HG03135 (cell line): ENCODE results near the gene RNF213.

Experiments used
- ATAC-seq: cut with Tn5 transposase; IDR thresholded peaks from one replicate; pipeline ENCODE4 v1.9.1; 2021; ENCODE audit warnings: mild to moderate bottlenecking, moderate library complexity; ENCODE audit not compliant: unreplicated experiment

Gene RNF213

DNA sequence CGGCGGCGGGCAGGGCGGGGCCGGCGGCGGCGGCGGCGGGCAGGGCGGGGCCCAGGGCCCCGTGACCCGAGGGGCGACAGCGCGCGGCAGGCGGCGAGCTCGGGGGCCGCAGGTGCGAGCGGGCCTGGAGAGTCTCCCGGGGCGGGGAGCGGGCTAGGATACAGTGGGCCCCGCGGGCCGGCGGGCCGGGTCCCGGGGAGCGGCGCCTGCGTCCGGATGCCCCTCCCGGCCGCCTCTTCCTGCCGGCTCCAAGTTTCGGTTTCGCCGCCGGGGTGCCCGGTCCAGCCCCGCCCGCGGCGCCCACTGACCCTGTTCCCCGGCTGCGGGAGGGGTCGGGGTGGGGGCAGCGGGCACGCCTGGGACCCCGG lies at the start of gene RNF213:
RNF213 (plus strand) TSS at position 62 of the 368 bp plus-strand sequence. CDS start 2,830 bp downstream, outside the sequence.
- no peak for ATAC-seq

DNA sequence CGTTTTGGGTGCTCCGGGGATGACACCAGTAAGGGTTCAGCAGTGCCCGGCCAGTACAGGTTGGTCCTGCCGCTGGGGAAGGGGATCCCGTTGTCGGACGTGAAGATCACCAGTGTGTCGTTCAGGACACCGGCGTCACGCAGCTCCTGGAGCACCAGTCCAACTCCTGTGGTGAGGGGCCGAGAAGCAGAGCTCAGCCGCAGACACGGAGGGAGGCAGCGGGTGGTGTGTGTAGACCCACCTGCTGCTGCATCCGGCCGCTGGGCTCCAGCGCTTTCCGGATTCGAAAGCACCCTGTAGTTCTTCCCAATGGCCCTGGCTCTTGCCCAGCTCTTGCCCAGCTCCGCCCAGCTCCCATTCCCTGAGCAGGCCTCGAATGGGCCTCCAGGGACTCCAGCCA lies 48.5 kb upstream of the RNF213 start:
- no peak for ATAC-seq

DNA sequence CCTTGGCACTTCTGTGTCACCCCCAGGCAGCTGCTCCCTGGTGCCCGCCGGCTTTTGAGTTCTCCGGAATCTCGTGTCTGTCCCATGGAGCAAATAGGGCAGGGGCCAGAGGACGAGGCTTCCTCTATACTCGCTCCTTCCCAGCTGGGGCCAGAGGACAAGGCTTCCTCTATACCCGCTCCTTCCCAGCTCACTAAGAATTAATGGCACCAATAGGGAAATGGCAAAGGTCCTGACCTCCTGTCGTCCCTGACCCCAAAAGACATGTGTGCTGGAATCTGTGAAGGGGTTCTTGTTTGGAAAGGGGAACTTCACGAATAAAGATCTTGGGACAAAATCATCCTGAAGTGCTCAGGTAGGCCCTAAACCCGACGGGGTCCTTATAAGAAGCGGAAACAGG lies 48.1 kb upstream of the RNF213 start:
- no peak for ATAC-seq

DNA sequence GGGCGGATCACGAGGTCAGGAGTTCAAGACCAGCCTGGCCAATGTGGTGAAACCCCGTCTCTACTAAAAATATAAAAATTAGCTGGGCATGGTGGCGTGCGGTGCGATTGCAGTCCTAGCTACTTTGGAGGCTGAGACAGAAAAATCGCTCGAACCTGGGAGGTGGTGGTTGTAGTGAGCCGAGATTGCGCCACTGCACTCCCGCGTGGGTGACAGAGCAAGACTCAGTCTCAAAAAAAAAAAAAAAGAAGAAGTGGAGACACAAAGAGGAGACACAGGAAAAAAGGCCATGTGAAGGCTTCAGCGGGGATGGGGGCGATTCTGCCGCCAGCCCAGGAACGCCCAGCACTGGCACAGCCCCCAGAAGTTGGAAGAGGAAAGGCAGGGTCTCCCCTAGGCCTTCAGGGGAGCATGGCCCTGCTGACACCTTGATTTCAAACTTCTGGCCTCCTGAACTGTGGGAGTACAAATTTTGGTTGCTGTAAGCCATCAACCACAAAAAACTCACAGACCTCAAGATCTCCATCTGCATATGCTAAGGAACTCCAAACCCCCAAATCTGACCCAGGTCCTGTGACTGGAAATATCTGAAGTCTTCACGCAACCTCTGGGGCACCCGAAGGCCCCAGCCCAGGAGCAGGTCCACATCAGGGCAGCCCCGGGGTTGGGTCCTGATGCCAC lies 47.5 kb upstream of the RNF213 start:
- ATAC-seq = no peak

DNA sequence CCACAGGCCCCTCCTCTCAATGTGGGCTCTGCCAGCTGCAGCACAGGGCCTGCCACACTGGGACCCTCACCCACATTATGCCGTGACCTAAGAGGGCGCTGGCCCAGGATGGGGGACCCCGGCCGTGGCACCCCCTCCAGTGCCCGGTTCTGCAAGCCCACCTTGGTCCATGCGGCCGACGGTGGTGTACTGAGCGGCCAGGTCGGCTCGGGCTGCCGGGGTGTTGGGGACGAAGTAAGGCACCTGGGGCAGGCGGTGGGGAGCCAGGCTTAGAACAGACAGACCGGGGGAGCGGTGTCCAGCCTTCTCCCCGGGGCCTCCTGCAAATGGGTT lies 47.0 kb upstream of the RNF213 start:
- no peak for ATAC-seq

DNA sequence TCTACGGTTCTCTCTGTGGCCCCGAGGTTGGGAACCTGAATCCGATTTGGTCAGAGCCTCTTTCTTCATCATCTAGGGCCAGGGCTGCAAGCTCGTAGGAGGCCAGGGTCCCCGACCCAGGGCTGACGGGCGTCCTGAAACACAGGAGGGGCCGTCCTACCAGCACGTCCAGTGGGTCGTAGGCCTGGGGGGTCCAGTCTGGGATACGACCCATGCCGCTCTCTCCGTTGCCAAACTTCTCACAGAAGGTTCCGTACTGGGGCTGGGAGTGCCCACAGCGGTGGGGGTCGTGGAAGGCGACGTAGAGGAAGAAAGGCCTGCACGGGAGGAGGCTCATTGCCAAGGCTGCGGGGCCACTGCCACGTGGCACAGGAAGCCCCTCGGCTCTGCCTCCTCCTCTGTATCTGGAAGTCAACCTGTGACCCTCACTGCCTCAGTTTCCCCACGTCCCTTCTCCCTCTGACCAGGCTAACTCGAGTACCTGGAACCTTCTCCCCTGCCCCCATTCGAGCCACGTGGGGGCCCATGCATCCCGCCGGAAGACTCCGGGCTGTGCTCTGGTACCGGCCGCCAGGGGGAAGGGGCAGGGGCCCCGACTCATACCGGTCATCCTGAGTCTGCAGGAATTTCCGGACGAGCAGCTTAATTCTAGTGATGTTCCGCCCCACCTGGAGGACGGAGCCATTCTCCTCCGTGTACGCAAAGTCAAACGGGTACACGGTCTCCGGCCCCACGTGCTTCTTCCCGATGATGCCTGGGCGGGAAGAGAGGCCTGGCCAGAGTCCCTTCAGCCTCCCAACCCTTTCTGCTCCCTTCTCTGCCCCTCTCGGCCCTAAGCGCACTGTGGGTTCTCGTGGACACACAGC lies 46.4 kb upstream of the RNF213 start:
- no peak for ATAC-seq

DNA sequence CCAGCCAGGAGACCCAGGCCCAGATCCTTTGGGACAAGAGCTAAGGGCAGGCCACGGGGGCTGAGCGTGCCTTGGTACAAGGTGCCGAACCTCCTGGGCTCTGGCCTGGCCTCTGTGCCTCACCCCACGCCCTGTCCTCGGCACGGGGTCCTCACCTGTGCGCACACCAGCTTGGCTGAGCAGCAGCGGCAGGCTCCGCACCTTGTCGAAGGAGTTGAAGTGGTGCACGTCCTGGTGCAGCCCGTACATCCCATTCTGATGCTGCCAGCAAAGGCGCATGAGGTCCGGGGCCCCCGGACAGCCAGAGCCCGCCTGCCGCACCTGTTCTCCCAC lies 45.8 kb upstream of the RNF213 start:
- ATAC-seq = no peak

DNA sequence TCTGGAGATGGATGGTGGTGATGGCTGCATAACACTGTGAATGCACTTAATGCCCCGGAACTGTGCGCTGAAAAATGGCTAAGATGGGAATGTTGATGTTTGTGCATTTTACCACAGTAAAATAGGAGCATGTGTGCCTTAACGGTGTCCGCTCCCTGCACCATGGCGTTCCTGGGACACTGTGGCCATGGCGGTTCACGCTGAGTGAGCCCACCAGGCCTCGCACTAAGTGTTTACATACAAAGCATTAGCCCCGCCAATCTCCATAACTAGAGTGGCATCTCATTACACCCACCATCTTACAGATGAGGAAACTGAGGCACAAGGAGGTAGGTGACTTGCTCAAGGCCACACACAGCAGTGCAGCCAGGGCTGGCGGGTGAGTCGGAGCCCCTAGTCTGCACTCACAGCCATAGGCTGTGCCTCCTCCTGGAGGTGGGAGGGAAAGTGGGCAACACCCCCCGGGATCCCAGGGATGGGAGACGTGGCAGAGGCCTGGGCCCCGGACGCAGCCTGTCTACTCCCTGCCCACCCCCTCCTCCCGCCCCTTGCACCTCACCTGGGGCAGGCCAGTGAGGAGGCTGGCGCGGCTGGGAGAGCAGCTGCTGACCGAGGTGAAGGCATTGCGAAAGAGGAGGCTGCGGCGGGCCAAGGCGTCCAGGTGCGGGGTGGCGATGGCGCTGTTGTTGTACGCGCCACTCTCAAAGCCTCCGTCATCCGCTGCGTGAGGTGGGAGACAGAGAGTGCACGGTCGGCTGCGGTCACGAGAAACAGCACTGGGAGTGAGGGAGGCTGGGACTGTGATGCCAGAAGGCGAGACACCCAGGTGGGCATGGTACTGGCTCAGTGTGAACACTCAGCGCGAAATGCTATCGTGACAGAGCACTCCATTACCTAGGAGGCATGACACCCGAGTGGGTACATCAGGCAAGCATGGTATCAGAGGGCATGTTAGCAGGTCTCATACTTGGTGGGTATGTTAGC lies 43.9 kb upstream of the RNF213 start:
- no peak for ATAC-seq

DNA sequence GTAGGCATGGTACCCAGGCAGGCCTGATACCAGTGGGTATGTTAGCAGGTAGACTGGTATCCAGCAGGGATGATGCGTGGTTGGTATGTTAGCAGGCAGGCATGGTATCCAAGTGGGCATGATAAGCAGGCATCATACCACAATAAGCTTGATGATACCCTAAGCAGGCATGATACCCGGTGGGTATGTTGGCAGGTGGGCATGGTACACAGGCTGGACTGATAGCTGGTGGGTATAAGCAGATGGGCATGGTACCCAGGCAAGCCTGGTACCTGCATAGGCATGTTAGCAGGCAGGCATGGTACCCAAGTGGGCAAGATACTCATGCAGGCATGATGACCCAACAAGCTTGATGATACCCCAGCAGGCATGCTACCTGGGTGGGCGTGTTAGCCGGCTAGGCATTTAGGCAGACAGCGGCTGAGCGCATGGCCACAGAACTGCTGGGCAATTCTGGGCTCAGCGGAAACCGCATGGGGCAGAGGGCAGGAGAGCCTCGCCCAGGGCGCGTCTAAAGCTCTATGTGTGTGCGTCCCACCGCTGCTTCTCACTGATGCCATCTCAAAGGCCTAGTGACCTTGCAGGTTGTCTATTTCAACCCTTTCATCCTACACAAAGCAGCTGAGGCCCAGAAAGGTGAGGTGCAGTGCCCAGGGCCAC lies 42.8 kb upstream of the RNF213 start:
- no peak for ATAC-seq

DNA sequence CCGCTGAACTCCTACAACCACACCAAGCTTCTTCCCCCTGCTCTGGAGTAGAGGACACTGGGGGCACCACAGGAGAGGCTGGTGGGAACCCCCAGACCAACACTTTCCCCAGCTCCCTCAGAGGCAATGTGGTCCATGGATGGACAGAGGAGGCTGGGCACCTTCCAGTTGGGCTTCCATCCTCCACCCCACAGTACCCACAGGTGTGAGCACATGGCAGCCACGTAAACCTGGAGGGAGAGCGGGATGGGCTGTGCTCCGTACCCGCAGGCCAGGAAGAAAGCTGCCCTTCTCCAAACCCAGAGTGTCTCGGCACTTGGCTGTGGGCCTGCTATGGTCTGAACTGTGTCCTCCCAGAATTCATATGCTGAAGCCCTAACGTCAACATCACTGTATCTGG lies 42.3 kb upstream of the RNF213 start:
- ATAC-seq = no peak

DNA sequence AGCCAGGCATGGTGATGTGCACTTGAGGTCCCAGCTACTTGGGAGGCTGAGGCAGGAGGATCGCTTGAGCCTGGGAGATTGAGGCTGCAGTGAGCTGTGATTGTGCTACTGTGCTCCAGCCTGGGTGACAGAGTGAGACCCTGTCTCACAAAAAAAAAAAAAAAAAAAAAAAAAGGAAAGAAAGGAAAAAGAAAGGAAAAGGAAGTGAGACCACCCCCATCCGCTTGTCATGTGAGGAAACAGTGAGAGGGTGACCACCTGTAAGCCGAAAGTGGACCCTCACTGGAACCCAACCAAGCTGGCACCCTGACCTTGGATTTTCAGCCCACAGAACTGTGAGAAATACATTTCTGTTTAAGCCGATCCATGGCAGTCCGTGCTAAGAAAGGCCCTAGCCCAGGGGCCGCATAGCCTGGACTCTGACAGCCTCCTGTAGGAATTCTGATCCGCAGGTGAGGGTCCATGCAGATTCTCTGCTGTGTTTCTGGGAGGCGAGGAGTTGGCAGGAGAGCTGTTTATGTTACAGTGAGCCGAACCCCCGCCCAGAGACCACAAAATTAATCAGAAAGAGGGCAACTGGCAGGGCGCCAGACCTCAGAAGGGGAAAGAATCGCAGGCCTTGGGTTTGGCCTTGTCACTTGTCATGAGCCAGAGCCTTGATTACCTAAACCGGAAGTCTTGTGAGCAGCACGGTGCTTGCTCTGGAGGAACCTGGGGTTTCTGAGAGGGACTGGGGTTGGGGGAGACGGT lies 41.5 kb upstream of the RNF213 start:
- no peak for ATAC-seq

DNA sequence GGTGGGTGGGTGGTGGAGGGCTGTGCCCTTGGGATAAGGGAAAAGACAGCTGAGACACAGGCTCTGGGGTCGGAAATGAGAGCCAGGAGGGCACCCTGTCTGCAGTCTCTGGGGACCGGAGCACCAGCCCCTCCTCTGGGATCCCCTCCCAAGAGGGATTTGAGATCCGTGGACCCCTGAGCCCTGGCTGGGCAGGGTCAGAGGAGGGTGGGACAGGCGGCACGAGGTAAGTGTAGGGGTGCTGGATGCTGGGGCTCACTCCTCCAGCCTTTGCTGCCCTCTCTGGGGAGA lies 40.9 kb upstream of the RNF213 start:
- ATAC-seq = no peak

DNA sequence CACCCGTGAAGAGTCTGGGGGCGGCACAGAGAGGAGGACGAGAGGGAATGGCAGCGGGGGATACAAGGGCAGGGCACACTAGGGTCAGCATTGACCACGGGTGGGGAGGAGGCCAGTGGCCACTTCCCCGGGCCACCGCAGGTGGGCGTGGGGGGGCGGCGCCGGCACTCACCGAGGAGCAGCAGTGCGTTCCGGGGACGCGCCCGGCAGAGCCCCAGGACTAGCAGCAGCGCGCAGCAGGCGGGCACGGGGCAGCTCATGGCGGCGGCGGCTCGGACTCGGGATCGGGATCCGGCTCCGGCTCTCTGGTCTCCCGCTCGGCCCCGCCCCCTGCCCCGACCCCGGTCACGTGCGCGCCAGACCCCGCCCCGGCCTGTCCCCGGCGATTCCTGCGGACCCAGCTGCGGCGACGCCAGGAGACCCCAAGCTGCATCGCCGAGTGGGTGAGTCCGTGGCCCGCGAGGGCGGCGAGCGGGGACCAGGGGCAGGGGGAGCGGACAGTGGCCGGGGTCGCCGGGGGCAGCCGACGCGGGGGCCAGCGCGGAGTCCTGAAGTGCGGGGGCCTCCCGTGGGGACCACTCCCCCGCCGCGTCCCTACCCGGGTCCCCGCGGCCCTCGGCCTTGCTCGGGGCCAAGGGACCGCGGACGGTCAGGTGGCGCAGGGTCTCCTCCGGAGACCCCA lies 40.5 kb upstream of the RNF213 start, which contains the start of the genes SGSH and SLC26A11:
SGSH (minus strand) TSS at position 280 of the 682 bp plus-strand sequence; CDS start at position 260, 20 bp downstream.
SLC26A11 (plus strand) TSS at position 374 of the 682 bp plus-strand sequence. CDS start 1,134 bp downstream, outside the sequence.
- no peak for ATAC-seq

DNA sequence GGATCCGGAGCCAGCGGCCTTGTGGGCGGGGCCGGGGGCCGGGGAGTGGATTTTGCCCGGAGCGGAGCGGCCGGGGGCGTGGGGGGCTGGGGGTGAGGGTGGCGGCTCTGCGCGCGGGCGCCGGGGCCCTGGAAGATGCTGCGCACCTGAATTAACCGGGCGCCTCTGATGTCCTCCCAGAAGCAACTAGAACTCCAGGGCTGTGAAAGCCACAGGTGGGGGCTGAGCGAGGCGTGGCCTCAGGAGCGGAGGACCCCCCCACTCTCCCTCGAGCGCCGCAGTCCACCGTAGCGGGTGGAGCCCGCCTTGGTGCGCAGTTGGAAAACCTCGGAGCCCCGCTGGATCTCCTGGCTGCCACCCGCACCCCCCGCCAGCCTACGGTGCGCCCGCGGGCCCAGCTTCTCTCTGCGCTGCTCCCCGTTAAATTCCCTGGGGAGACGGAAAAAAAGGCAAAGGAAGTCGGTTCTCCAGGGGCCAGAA lies 39.9 kb upstream of the RNF213 start:
- ATAC-seq = no peak

DNA sequence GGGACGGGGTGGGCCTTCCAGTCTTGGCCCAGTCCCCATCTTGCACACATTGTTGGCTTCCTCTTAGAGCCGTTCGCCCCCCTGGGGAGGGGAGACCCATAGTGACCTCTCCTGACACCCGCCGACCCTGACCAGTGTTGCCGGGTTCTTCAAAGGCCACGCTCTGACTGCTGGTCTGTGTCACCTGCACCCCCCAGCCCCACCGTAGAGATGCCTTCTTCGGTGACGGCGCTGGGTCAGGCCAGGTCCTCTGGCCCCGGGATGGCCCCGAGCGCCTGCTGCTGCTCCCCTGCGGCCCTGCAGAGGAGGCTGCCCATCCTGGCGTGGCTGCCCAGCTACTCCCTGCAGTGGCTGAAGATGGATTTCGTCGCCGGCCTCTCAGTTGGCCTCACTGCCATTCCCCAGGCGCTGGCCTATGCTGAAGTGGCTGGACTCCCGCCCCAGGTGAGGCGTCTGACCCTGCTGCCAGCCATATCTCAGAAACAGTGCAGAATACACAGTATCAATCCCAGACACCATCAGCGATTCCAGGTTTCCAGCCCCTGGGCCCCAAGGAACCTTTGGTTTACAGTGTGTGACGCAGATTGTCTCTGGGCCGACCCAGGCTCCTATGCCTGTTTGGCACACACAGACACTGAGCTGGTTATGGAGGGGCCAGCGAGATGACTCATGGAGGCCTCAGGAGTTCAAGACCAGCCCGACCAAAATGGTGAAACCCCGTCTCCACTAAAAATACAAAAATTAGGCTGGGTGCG lies 39.1 kb upstream of the RNF213 start:
- no peak for ATAC-seq

DNA sequence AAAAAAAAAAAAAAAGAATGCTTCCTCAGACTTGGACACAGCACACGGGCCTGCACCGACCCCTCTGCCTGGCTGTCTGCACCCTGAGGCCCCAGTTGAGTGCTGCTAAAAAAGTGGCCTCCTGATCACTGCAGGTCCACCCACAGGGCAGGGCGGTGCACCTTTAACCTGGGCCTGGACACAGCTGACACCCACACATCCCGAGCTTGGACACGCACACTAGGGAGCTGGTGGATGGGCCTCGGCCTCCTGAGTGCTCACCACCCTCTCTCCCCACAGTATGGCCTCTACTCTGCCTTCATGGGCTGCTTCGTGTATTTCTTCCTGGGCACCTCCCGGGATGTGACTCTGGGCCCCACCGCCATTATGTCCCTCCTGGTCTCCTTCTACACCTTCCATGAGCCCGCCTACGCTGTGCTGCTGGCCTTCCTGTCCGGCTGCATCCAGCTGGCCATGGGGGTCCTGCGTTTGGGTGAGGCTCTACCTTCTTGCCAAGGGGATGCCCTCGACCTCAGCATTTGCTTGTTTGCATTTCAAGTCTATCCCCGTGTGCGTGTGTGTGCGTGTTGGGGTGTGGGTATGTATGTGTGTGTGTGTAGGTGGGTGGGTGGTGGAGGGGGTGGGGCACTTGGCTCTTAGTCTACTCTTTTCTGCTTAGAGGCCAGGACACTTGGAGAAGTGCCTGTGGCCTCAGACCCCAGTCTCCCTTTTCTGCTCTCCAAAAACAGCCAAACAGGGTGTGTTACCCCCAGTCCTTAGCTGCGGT lies 38.1 kb upstream of the RNF213 start:
- ATAC-seq = no peak

DNA sequence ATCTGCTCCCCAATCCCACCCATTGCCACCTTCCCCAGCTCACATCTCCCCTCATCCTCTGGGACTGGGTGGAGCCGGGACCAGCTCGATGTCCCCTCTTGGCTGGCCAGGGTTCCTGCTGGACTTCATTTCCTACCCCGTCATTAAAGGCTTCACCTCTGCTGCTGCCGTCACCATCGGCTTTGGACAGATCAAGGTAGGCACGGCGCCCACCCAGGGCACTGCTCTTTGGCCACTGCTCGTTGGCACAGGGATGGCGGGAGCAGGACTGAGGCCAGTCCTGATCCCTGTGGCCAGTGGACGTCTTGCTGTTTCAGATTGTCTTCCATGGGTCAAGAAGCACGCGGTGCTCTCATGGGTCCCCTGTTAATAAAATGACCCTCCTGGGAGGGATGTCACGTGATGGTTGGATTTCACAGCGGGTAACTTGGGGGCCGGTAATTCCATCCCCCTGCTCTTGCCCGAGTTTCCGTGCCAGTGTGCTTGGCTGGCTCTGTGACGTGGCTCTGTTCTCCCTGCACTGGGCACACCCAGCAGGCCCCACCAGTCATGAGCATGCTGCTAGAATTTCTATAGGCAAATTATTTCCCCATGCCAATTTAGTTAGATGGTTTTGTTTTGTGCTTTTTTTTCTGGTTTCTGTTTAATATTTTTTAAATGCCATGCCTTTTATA lies 37.4 kb upstream of the RNF213 start:
- ATAC-seq = no peak
